ENCODE measurements around the gene NUDT22. TPM values are rescaled to one million over a fixed set of nuclear protein-coding genes. Genes with fewer than 3 reads are reported as not detected.

NUDT22 gene
- total RNA-seq, 3 donors from 2014 or later (not counting 1 experiment from before 2014, with no cell fraction given), result 59.1 to 79.1 (median 74.8) TPM

- Mint-ChIP-seq H3K9me3 (no peaks in the 10 kb centered on the region), H3K36me3 (no peaks in the 10 kb centered on the region), H3K27ac (peak overlapping the region; percentile 98 to 99), H3K4me1 (peaks cover 8 to 50% of the 10 kb centered on the region in 2 donors), H3K27me3 (ENCODE audit: low read depth in 2 of 2) (no peaks in the 10 kb centered on the region), H3K4me3 (peak overlapping the region; percentile 96)
- peak overlapping the region; percentile 79 for H3K4me3 ChIP-seq (ENCODE audit: low read length)
- DNase-seq, result peak; percentile 100
- H3K4me1 ChIP-seq (ENCODE audit: control insufficient read depth, insufficient read depth, low read length), result peaks cover 69% of the 10 kb centered on the region
- intact Hi-C loops (cut with micrococcal nuclease), result loop anchor here (1.0 to 2.0 kb wide), 5 partner anchors 11 to 64 kb away; partner anchors contain the start of genes DNAJC4, ESRRA and GPR137
- WGBS (ENCODE audit: insufficient coverage), result under 1% methylated on average over 63 of the region's 63 CpGs
- H3K36me3 ChIP-seq (ENCODE audit: control insufficient read depth, insufficient read depth, low read length), result peaks cover 13% of the 10 kb centered on the region
- no peak for ATAC-seq
- TF ChIP-seq, protein P1, sequence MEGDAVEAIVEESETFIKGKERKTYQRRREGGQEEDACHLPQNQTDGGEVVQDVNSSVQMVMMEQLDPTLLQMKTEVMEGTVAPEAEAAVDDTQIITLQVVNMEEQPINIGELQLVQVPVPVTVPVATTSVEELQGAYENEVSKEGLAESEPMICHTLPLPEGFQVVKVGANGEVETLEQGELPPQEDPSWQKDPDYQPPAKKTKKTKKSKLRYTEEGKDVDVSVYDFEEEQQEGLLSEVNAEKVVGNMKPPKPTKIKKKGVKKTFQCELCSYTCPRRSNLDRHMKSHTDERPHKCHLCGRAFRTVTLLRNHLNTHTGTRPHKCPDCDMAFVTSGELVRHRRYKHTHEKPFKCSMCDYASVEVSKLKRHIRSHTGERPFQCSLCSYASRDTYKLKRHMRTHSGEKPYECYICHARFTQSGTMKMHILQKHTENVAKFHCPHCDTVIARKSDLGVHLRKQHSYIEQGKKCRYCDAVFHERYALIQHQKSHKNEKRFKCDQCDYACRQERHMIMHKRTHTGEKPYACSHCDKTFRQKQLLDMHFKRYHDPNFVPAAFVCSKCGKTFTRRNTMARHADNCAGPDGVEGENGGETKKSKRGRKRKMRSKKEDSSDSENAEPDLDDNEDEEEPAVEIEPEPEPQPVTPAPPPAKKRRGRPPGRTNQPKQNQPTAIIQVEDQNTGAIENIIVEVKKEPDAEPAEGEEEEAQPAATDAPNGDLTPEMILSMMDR (IDR thresholded peaks at IDR 0.05), result no peak
- H3K27me3 ChIP-seq (ENCODE audit: control insufficient read depth, insufficient read depth, low read length), result no peaks in the 10 kb centered on the region
- no peaks in the 10 kb centered on the region for H3K9me3 ChIP-seq (ENCODE audit: control insufficient read depth, insufficient read depth, low read length)
- peak overlapping the region; percentile 98 for H3K27ac ChIP-seq (ENCODE audit: low read length)
These were observed 15.7 kb downstream of the NUDT22 start for GRCh38 chr11:64241491-64242374.

DNA sequence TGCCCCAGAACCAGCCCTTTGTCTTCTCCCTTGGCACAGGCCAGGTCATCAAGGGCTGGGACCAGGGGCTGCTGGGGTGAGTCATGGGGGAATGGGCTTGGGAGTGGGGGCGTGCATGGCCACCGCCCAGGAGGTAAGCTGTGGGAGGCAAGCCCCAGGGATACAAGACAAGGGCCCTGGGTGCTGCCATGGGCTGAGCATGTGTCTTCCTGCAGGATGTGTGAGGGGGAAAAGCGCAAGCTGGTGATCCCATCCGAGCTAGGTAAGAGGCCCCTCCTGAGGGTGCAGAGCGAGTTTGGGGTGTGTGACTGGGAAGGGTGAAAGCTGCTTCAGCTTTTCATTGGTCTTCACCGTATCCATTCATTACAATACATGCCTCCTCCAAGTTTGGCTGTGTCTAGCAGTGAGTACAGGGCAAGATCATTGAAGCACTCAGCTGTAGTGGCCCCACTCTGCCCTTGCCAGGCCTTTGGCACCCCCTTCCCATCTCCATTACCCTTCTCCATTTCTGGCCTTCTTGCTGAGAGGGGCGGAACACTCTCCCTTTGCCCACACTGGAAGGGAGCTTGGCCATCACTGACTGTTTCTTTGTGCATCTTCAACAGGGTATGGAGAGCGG lies 17.3 kb downstream of the NUDT22 start:
- no peak for ATAC-seq
- Mint-ChIP-seq H3K27me3 (ENCODE audit: low read depth in 2 of 2) (no peaks in the 10 kb centered on the region), H3K4me1 (peaks cover 21 to 59% of the 10 kb centered on the region in 2 donors), H3K36me3 (no peaks in the 10 kb centered on the region), H3K4me3 (peak overlapping the region; percentile 25), H3K27ac (peak overlapping the region in 1 of 2 donors; percentile 38), H3K9me3 (no peaks in the 10 kb centered on the region)
- Histone ChIP-seq H3K4me1 (ENCODE audit: control insufficient read depth, insufficient read depth, low read length) (peaks cover 71% of the 10 kb centered on the region), H3K27me3 (ENCODE audit: control insufficient read depth, insufficient read depth, low read length) (no peaks in the 10 kb centered on the region), H3K36me3 (ENCODE audit: control insufficient read depth, insufficient read depth, low read length) (peaks cover 10% of the 10 kb centered on the region), H3K9me3 (ENCODE audit: control insufficient read depth, insufficient read depth, low read length) (no peaks in the 10 kb centered on the region), H3K27ac (ENCODE audit: low read length) (no peak overlapping the region), H3K4me3 (ENCODE audit: low read length) (no peak overlapping the region)
- TF ChIP-seq, protein P1 (IDR thresholded peaks at IDR 0.05), result no peak
- intact Hi-C loops (cut with micrococcal nuclease), result no loop called here
- DNase-seq, result no peak
- WGBS (ENCODE audit: insufficient coverage), result 94% methylated on average over 7 of the region's 8 CpGs

GRCh38 chr11:64244107-64244506 lies 18.0 kb downstream of the NUDT22 start:
- no peaks in the 10 kb centered on the region for H3K36me3 Mint-ChIP-seq
- TF ChIP-seq, protein P1 (IDR thresholded peaks at IDR 0.05), result no peak
- Histone ChIP-seq H3K4me3 (ENCODE audit: low read length) (no peak overlapping the region), H3K4me1 (ENCODE audit: control insufficient read depth, insufficient read depth, low read length) (peaks cover 65% of the 10 kb centered on the region), H3K27me3 (ENCODE audit: control insufficient read depth, insufficient read depth, low read length) (no peaks in the 10 kb centered on the region), H3K36me3 (ENCODE audit: control insufficient read depth, insufficient read depth, low read length) (peaks cover 10% of the 10 kb centered on the region), H3K9me3 (ENCODE audit: control insufficient read depth, insufficient read depth, low read length) (no peaks in the 10 kb centered on the region), H3K27ac (ENCODE audit: low read length) (no peak overlapping the region)
- H3K9me3 Mint-ChIP-seq, result no peaks in the 10 kb centered on the region
- DNase-seq (no peak), ATAC-seq (no peak)
- no peaks in the 10 kb centered on the region for H3K27me3 Mint-ChIP-seq (ENCODE audit: low read depth in 2 of 2)
- peaks cover 21 to 63% of the 10 kb centered on the region in 2 donors for H3K4me1 Mint-ChIP-seq
- peak overlapping the region; percentile 7 to 38 for H3K27ac Mint-ChIP-seq
- WGBS (ENCODE audit: insufficient coverage), result 80% methylated on average over 5 of the region's 5 CpGs
- H3K4me3 Mint-ChIP-seq, result peak overlapping the region; percentile 35
- intact Hi-C loops (cut with micrococcal nuclease), result no loop called here
